PC-3 (cell line): ENCODE results near the gene SOX4. TPM values are rescaled to one million over a fixed set of nuclear protein-coding genes. Genes with fewer than 3 reads are reported as not detected.

ENCODE experiments used
- ATAC-seq: fragments of 200-7000 bp; cut with Tn5 transposase; 2 replicates; pipeline ENCODE4 v1.9.1; 2020; ENCODE audit warnings: mild to moderate bottlenecking, moderate library complexity
- BruUV-seq: library from RNA; stranded (reverse); fragments of 400-500 nt; replicated peaks from 2 replicates; lab custom pipeline; 2021; lab: Mats Ljungman, UMichigan
- CTCF ChIA-PET: fragments of 300-600 bp; sonication (Branson Sonifier 250); formaldehyde crosslinking; loops from one replicate; lab custom pipeline; 2022; ENCODE audit warnings: antibody characterized with exemption; lab: Charles Lee
- POLR2A ChIA-PET: fragments of 300-600 bp; sonication (Branson Sonifier 250); formaldehyde crosslinking; loops from one replicate; lab custom pipeline; 2022; ENCODE audit warnings: antibody characterized with exemption; ENCODE audit not compliant: unreplicated experiment; lab: Charles Lee
- DNase-seq: peaks from one replicate; pipeline ENCODE4 v3.0.0-alpha.2; 2015
- H2AFZ ChIP-seq: fragments of 300-600 bp; sonication (generic); 2 replicates; pipeline ENCODE4 v1.6.0; 2016; ENCODE audit warnings: antibody characterized with exemption, low read length
- H3F3A ChIP-seq: fragments of 300-600 bp; sonication (generic); one replicate; pipeline ENCODE4 v1.6.0; 2017; ENCODE audit warnings: antibody characterized with exemption, low read length, control low read depth, mild to moderate bottlenecking; ENCODE audit not compliant: unreplicated experiment
- H3K27ac ChIP-seq: fragments of 300-600 bp; sonication (generic); 2 replicates; pipeline ENCODE4 v1.5.1; 2016; ENCODE audit warnings: mild to moderate bottlenecking, low read length
- H3K27me3 ChIP-seq: fragments of 300-600 bp; sonication (generic); 2 replicates; pipeline ENCODE4 v1.6.1; 2016; ENCODE audit warnings: low read length, mixed read lengths
- H3K36me3 ChIP-seq: fragments of 300-600 bp; sonication (generic); 2 replicates; pipeline ENCODE4 v1.6.1; 2016; ENCODE audit warnings: low read depth, mixed run types, low read length, mixed read lengths
- H3K4me1 ChIP-seq: fragments of 300-600 bp; sonication (generic); 2 replicates; pipeline ENCODE4 v1.5.1; 2016; ENCODE audit warnings: low read length; ENCODE audit not compliant: insufficient read depth
- H3K4me2 ChIP-seq: fragments of 300-600 bp; sonication (generic); 2 replicates; pipeline ENCODE4 v1.6.0; 2016; ENCODE audit warnings: low read length
- H3K4me3 ChIP-seq: fragments of 300-600 bp; sonication (generic); 2 replicates; pipeline ENCODE4 v1.5.1; 2016; ENCODE audit warnings: mild to moderate bottlenecking, low read length, mixed read lengths
- H3K79me2 ChIP-seq: fragments of 300-600 bp; sonication (generic); 2 replicates; pipeline ENCODE4 v1.6.1; 2017; ENCODE audit warnings: low read length, mixed read lengths
- H3K9ac ChIP-seq: fragments of 300-600 bp; sonication (generic); 2 replicates; pipeline ENCODE4 v1.6.0; 2016; ENCODE audit warnings: mild to moderate bottlenecking, low read length
- H3K9me2 ChIP-seq: fragments of 300-600 bp; sonication (generic); replicated peaks from 2 replicates; pipeline ENCODE4 v1.6.1; 2016; ENCODE audit warnings: mixed run types, low read length, mixed read lengths
- H3K9me3 ChIP-seq: fragments of 300-600 bp; sonication (generic); 2 replicates; pipeline ENCODE4 v1.6.1; 2016; ENCODE audit warnings: low read length, mixed read lengths
- H4K20me1 ChIP-seq: fragments of 300-600 bp; sonication (generic); 2 replicates; pipeline ENCODE4 v1.6.1; 2016; ENCODE audit warnings: low read length, mixed read lengths
- EZH2 ChIP-seq: fragments of 300-600 bp; sonication (generic); IDR thresholded peaks from one replicate; pipeline ENCODE4 v1.6.1; 2017; ENCODE audit warnings: antibody characterized with exemption, mild to moderate bottlenecking, low read length; ENCODE audit not compliant: unreplicated experiment
- EZH2phosphoT487 ChIP-seq: fragments of 300-600 bp; sonication (generic); IDR thresholded peaks from 2 replicates; pipeline ENCODE4 v1.6.1; 2018; ENCODE audit warnings: mild to moderate bottlenecking, antibody characterized with exemption, low read length, borderline replicate concordance
- intact Hi-C: fragments of 100-400 bp; cut with micrococcal nuclease; formaldehyde crosslinking; loops from 2 replicates; pipeline ENCODE4 v1.9.0; 2023
- total RNA-seq: library from RNA; depleted of rRNA; stranded (reverse); fragments of >200 nt; gene quantifications from 2 replicates; pipeline ENCODE4 v1.2.3, GENCODE V29; 2014
- TF ChIP-seq, protein P1 (sequence below): fragments of 300-600 bp; sonication (generic); conservative IDR thresholded peaks from 2 replicates; pipeline ENCODE4 v1.5.1; 2017; ENCODE audit warnings: antibody characterized with exemption, low read depth, mild to moderate bottlenecking, low read length

Gene SOX4
- total RNA-seq, 1 experiment from 2014 or later, result 46.1 TPM

DNA sequence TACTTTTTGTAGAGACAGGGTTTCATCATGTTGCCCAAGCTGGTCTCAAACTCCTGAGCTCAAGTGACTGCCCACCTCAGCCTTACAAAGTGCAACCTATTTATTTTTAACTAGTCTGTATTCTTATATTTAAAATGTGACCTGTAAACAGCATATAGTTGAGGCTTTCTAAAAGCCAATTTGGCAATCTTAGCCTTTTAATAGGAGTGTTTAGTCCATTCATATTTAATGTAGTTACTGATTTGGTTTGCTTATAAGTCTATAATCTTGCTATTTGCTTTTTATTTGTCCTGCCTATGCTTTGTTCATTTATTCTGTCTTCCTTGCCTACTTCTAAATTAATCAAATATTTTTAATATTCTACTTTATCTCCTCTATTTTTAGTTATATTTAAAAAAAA is 15.0 kb upstream of the SOX4 start:
- intact Hi-C loops, result no loop called here
- BruUV-seq, result no TSS peak
- Histone ChIP-seq H2AFZ (no peak overlapping the region), H3K27me3 (no peaks in the 10 kb centered on the region), H3K9ac (no peak overlapping the region), H3K9me3 (no peaks in the 10 kb centered on the region), H3K4me1 (no peaks in the 10 kb centered on the region), H3K79me2 (no peaks in the 10 kb centered on the region), H3K27ac (no peak overlapping the region), H3K4me2 (no peak overlapping the region), H4K20me1 (no peaks in the 10 kb centered on the region), H3K9me2 (no peaks in the 10 kb centered on the region), H3F3A (no peaks in the 10 kb centered on the region), H3K4me3 (no peak overlapping the region), H3K36me3 (no peaks in the 10 kb centered on the region)
- no peak for DNase-seq
- ChIA-PET CTCF (no interaction called here), POLR2A (no interaction called here)
- TF ChIP-seq EZH2 (no peak), EZH2phosphoT487 (no peak)
- TF ChIP-seq, protein P1, sequence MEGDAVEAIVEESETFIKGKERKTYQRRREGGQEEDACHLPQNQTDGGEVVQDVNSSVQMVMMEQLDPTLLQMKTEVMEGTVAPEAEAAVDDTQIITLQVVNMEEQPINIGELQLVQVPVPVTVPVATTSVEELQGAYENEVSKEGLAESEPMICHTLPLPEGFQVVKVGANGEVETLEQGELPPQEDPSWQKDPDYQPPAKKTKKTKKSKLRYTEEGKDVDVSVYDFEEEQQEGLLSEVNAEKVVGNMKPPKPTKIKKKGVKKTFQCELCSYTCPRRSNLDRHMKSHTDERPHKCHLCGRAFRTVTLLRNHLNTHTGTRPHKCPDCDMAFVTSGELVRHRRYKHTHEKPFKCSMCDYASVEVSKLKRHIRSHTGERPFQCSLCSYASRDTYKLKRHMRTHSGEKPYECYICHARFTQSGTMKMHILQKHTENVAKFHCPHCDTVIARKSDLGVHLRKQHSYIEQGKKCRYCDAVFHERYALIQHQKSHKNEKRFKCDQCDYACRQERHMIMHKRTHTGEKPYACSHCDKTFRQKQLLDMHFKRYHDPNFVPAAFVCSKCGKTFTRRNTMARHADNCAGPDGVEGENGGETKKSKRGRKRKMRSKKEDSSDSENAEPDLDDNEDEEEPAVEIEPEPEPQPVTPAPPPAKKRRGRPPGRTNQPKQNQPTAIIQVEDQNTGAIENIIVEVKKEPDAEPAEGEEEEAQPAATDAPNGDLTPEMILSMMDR, result no peak
- no peak for ATAC-seq

DNA sequence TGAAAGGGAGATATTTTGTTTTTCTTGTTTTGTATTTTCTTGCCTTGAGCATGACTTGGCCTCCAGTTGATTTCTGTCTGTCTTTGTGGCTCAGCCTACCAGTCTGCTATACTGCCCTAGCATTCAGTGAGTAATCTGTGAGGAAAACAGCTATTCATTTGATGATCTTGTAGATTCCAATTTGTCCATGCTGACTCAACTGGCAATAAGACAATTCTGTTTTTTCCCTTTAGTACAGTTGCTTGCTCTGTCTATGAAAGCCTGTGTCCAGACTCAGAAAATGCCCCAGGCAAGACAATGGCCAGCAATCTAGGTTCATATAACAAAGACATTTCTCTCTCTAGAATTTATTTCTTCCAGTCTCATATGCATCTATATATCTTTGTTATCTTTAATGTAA is 10.9 kb upstream of the SOX4 start:
- ChIA-PET POLR2A (no interaction called here), CTCF (no interaction called here)
- Histone ChIP-seq H3K27ac (no peak overlapping the region), H3K27me3 (no peaks in the 10 kb centered on the region), H3F3A (no peaks in the 10 kb centered on the region), H3K36me3 (no peaks in the 10 kb centered on the region), H3K9me3 (no peaks in the 10 kb centered on the region), H3K4me2 (no peak overlapping the region), H3K4me3 (no peak overlapping the region), H3K9ac (no peak overlapping the region), H4K20me1 (no peaks in the 10 kb centered on the region), H2AFZ (no peak overlapping the region), H3K79me2 (no peaks in the 10 kb centered on the region), H3K4me1 (peaks cover 8% of the 10 kb centered on the region; the same call in 1 of the 2 replicates), H3K9me2 (no peaks in the 10 kb centered on the region)
- TF ChIP-seq, protein P1, result no peak
- no peak for TF ChIP-seq EZH2
- no peak for TF ChIP-seq EZH2phosphoT487
- BruUV-seq, result no TSS peak
- intact Hi-C loops, result loop anchor here (10.0 kb wide), 1 partner anchor 198 kb away; no protein-coding TSS in a partner anchor
- DNase-seq (peak; percentile 60), ATAC-seq (no peak)

DNA sequence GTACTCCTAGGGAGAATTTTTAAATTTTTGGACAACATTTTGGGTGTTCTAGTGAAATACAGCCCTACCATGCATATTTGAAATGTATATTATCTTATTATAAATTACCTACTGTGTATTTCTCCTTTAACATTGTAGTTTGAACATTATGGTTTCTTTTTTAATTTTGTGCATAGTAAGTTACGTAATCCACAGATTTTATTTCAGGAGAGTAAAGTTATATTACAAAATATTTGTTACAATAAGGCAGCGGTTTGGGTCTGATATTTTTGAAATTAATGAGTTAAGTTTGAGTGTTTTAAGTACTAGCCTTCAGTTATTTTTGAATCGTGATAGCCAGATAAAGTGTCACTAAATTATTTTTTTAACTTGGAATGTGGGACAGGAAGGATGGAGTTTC is 7.3 kb upstream of the SOX4 start:
- H3K4me2 ChIP-seq, result peak overlapping the region; percentile 97
- no peaks in the 10 kb centered on the region for H3K9me3 ChIP-seq
- TF ChIP-seq, protein P1, result no peak
- TF ChIP-seq EZH2phosphoT487 (no peak), EZH2 (no peak)
- no peaks in the 10 kb centered on the region for H3K9me2 ChIP-seq
- no TSS peak for BruUV-seq
- intact Hi-C loops, result loop anchor here (5.0 to 10.0 kb wide), 3 partner anchors 64 to 254 kb away; no protein-coding TSS in a partner anchor
- H3K27ac ChIP-seq, result no peak overlapping the region
- H3K4me1 ChIP-seq, result peaks cover 19% of the 10 kb centered on the region
- H3K27me3 ChIP-seq, result no peaks in the 10 kb centered on the region
- peak overlapping the region; percentile 88 for H2AFZ ChIP-seq
- H3K9ac ChIP-seq, result peak overlapping the region; percentile 86; the same call in 1 of the 2 replicates
- CTCF ChIA-PET, result no interaction called here
- ATAC-seq (no peak), DNase-seq (no peak)
- H3K4me3 ChIP-seq, result peak overlapping the region; percentile 92; the same call in 1 of the 2 replicates
- 0 out of 2 replicates have a peak, but pooled peaks cover 5% of the 10 kb centered on the region for H3K79me2 ChIP-seq
- H3K36me3 ChIP-seq, result no peaks in the 10 kb centered on the region
- H3F3A ChIP-seq, result no peaks in the 10 kb centered on the region
- H4K20me1 ChIP-seq, result no peaks in the 10 kb centered on the region
- POLR2A ChIA-PET, result interaction anchor here (0.5 kb wide), 1 partner anchor 47 kb away, joined by 3 read pairs; no protein-coding TSS in a partner anchor
